ENCODE measurements around the gene NDUFS5. TPM values are rescaled to one million over a fixed set of nuclear protein-coding genes. Genes with fewer than 3 reads are reported as not detected.
"Not testable (repeated sequence)": the region's sequence is repeated elsewhere in the genome, so short reads cannot be mapped to it uniquely, and the experiment has no call there.

NDUFS5 gene
- 259 and 372 TPM in 2 replicates for total RNA-seq (2014; rRNA removed; shearing (Covaris generic); ENCODE audit: low replicate concordance)

- H3K4me2 ChIP-seq (ENCODE audit: low read depth, low read length, poor library complexity, severe bottlenecking) = peak within 1 kb of the TSS; percentile 77
- peak within 1 kb of the TSS; percentile 83 for H2AFZ ChIP-seq (ENCODE audit: low read length)
- peaks cover 12% of the 10 kb centered on the region for H3K4me1 ChIP-seq (ENCODE audit: low read length)
- H3K9ac ChIP-seq (ENCODE audit: low read length) = peak within 1 kb of the TSS; percentile 86
- peak within 1 kb of the TSS; percentile 59 for H3K27ac ChIP-seq (ENCODE audit: low read length)
- H3K79me2 ChIP-seq (ENCODE audit: low read length) = peaks cover 35% of the 10 kb centered on the region
- DNase-seq = peak; percentile 94
- H4K20me1 ChIP-seq (ENCODE audit: insufficient read depth, low read depth, low read length) = no peaks in the 10 kb centered on the region; the same call in 1 of the 2 replicates
- H3K9me2 ChIP-seq (replicated peaks; ENCODE audit: insufficient read depth, low read length) = no peaks in the 10 kb centered on the region
- H3K9me3 ChIP-seq (ENCODE audit: low read length) = no peaks in the 10 kb centered on the region
- H3K4me3 ChIP-seq (ENCODE audit: low read length) = peak within 1 kb of the TSS; percentile 91
- H3K36me3 ChIP-seq (ENCODE audit: insufficient read depth, low read length) = peaks cover 15% of the 10 kb centered on the region
- H3K27me3 ChIP-seq (ENCODE audit: low read length) = no peaks in the 10 kb centered on the region
Observed at GRCh38 chr1:39026051-39026865, at the start of gene NDUFS5. NDUFS5 (plus strand) TSS chr1:39026350; CDS start chr1:39028725, 2,375 bp downstream.

- H3K4me1 ChIP-seq (ENCODE audit: low read length); H3K27me3 ChIP-seq (ENCODE audit: low read length); H3K4me3 ChIP-seq (ENCODE audit: low read length); H3K4me2 ChIP-seq (ENCODE audit: low read depth, low read length, poor library complexity, severe bottlenecking); H3K27ac ChIP-seq (ENCODE audit: low read length); H3K79me2 ChIP-seq (ENCODE audit: low read length); H4K20me1 ChIP-seq (ENCODE audit: insufficient read depth, low read depth, low read length); H2AFZ ChIP-seq (ENCODE audit: low read length); H3K9ac ChIP-seq (ENCODE audit: low read length); DNase-seq; H3K9me3 ChIP-seq (ENCODE audit: low read length); H3K36me3 ChIP-seq (ENCODE audit: insufficient read depth, low read length); H3K9me2 ChIP-seq (replicated peaks; ENCODE audit: insufficient read depth, low read length): not testable (repeated sequence)
Observed at GRCh38 chr1:38977399-38978244, 48.5 kb upstream of the NDUFS5 start.

GRCh38 chr1:38978245-38978542, 48.0 kb upstream of the NDUFS5 start:
- H3K9me2 ChIP-seq (replicated peaks; ENCODE audit: insufficient read depth, low read length); H3K79me2 ChIP-seq (ENCODE audit: low read length); H3K4me3 ChIP-seq (ENCODE audit: low read length); H3K27me3 ChIP-seq (ENCODE audit: low read length); H3K9ac ChIP-seq (ENCODE audit: low read length); H3K9me3 ChIP-seq (ENCODE audit: low read length); H4K20me1 ChIP-seq (ENCODE audit: insufficient read depth, low read depth, low read length); DNase-seq; H3K4me2 ChIP-seq (ENCODE audit: low read depth, low read length, poor library complexity, severe bottlenecking); H3K36me3 ChIP-seq (ENCODE audit: insufficient read depth, low read length); H3K27ac ChIP-seq (ENCODE audit: low read length); H3K4me1 ChIP-seq (ENCODE audit: low read length); H2AFZ ChIP-seq (ENCODE audit: low read length): not testable (repeated sequence)

GRCh38 chr1:38979380-38979779, 46.8 kb upstream of the NDUFS5 start:
- not testable (repeated sequence) for DNase-seq; H3K27me3 ChIP-seq (ENCODE audit: low read length); H3K4me2 ChIP-seq (ENCODE audit: low read depth, low read length, poor library complexity, severe bottlenecking); H3K27ac ChIP-seq (ENCODE audit: low read length); H3K4me1 ChIP-seq (ENCODE audit: low read length); H3K36me3 ChIP-seq (ENCODE audit: insufficient read depth, low read length); H2AFZ ChIP-seq (ENCODE audit: low read length); H4K20me1 ChIP-seq (ENCODE audit: insufficient read depth, low read depth, low read length); H3K9me2 ChIP-seq (replicated peaks; ENCODE audit: insufficient read depth, low read length); H3K79me2 ChIP-seq (ENCODE audit: low read length); H3K9me3 ChIP-seq (ENCODE audit: low read length); H3K4me3 ChIP-seq (ENCODE audit: low read length); H3K9ac ChIP-seq (ENCODE audit: low read length)

- Histone ChIP-seq H4K20me1 (ENCODE audit: insufficient read depth, low read depth, low read length) (peaks cover 31% of the 10 kb centered on the region), H3K27me3 (ENCODE audit: low read length) (no peaks in the 10 kb centered on the region), H3K27ac (ENCODE audit: low read length) (no peak overlapping the region), H3K9me2 (replicated peaks; ENCODE audit: insufficient read depth, low read length) (no peaks in the 10 kb centered on the region), H3K9ac (ENCODE audit: low read length) (peak overlapping the region; percentile 63; the same call in 1 of the 2 replicates), H3K79me2 (ENCODE audit: low read length) (peaks cover 38% of the 10 kb centered on the region), H2AFZ (ENCODE audit: low read length) (no peak overlapping the region), H3K4me3 (ENCODE audit: low read length) (peak overlapping the region; percentile 59), H3K4me1 (ENCODE audit: low read length) (peaks cover 22% of the 10 kb centered on the region), H3K36me3 (ENCODE audit: insufficient read depth, low read length) (peaks cover 11% of the 10 kb centered on the region; the same call in 1 of the 2 replicates), H3K4me2 (ENCODE audit: low read depth, low read length, poor library complexity, severe bottlenecking) (peak overlapping the region; percentile 70), H3K9me3 (ENCODE audit: low read length) (no peaks in the 10 kb centered on the region)
- DNase-seq = no peak
Observed at GRCh38 chr1:38989979-38990378, 36.2 kb upstream of the NDUFS5 start.

GRCh38 chr1:38990386-38990737, 35.8 kb upstream of the NDUFS5 start:
- Histone ChIP-seq H3K4me3 (ENCODE audit: low read length) (peak overlapping the region; percentile 59), H4K20me1 (ENCODE audit: insufficient read depth, low read depth, low read length) (peaks cover 35% of the 10 kb centered on the region), H3K79me2 (ENCODE audit: low read length) (peaks cover 42% of the 10 kb centered on the region), H3K36me3 (ENCODE audit: insufficient read depth, low read length) (peaks cover 15% of the 10 kb centered on the region; the same call in 1 of the 2 replicates), H3K4me2 (ENCODE audit: low read depth, low read length, poor library complexity, severe bottlenecking) (peak overlapping the region; percentile 70), H3K9ac (ENCODE audit: low read length) (peak overlapping the region; percentile 63), H3K9me3 (ENCODE audit: low read length) (no peaks in the 10 kb centered on the region), H3K4me1 (ENCODE audit: low read length) (peaks cover 22% of the 10 kb centered on the region), H3K27ac (ENCODE audit: low read length) (peak overlapping the region; percentile 48; the same call in 1 of the 2 replicates), H2AFZ (ENCODE audit: low read length) (peak overlapping the region; percentile 79), H3K27me3 (ENCODE audit: low read length) (no peaks in the 10 kb centered on the region), H3K9me2 (replicated peaks; ENCODE audit: insufficient read depth, low read length) (no peaks in the 10 kb centered on the region)
- no peak for DNase-seq

GRCh38 chr1:38990738-38991637, 35.2 kb upstream of the NDUFS5 start, which contains the start of gene AKIRIN1:
AKIRIN1 (plus strand) TSS chr1:38991276; CDS start chr1:38991381, 105 bp downstream.
- Histone ChIP-seq H3K36me3 (ENCODE audit: insufficient read depth, low read length) (peaks cover 17% of the 10 kb centered on the region; the same call in 1 of the 2 replicates), H3K4me2 (ENCODE audit: low read depth, low read length, poor library complexity, severe bottlenecking) (peak within 1 kb of the TSS; percentile 71), H3K9me2 (replicated peaks; ENCODE audit: insufficient read depth, low read length) (no peaks in the 10 kb centered on the region), H3K9me3 (ENCODE audit: low read length) (no peaks in the 10 kb centered on the region), H3K4me3 (ENCODE audit: low read length) (peak within 1 kb of the TSS; percentile 68), H4K20me1 (ENCODE audit: insufficient read depth, low read depth, low read length) (peaks cover 41% of the 10 kb centered on the region), H2AFZ (ENCODE audit: low read length) (peak within 1 kb of the TSS; percentile 79), H3K27me3 (ENCODE audit: low read length) (no peaks in the 10 kb centered on the region), H3K9ac (ENCODE audit: low read length) (peak within 1 kb of the TSS; percentile 99), H3K79me2 (ENCODE audit: low read length) (peaks cover 48% of the 10 kb centered on the region), H3K27ac (ENCODE audit: low read length) (peak within 1 kb of the TSS; percentile 73), H3K4me1 (ENCODE audit: low read length) (peaks cover 22% of the 10 kb centered on the region)
- peak; percentile 99 for DNase-seq
